ENCODE data around the gene JSRP1. TPM values are rescaled to one million over a fixed set of nuclear protein-coding genes. Genes with fewer than 3 reads are reported as not detected.
A peak's percentile ranks its signal among the peaks of the same experiment; 100 is the strongest.

JSRP1 gene
- total RNA-seq, 2 donors from 2014 or later = 0.64 to 1.3 TPM

- Histone ChIP-seq H3K4me1 (peaks cover 11% of the 10 kb centered on the region), H3K9me3 (no peaks in the 10 kb centered on the region), H3K9ac (ENCODE audit: low read depth in 2 of 2, low read length in 2 of 2) (peak overlapping the region; percentile 34 to 60), H3K4me3 (peak overlapping the region; percentile 25), H3K27ac (peak overlapping the region; percentile 22), H3K27me3 (peaks cover 34% of the 10 kb centered on the region), H3K36me3 (no peaks in the 10 kb centered on the region)
- no peak for TF ChIP-seq CTCF (IDR thresholded peaks at IDR 0.05)
- peak; percentile 25 for DNase-seq
- intact Hi-C loops (cut with DNase I) = no loop called here
Measured at GRCh38 chr19:2289714-2290435, 33.7 kb upstream of the JSRP1 start.

GRCh38 chr19:2288818-2289713, 32.8 kb upstream of the JSRP1 start:
- peak overlapping the region in 1 of 2 donors; percentile 34 for H3K9ac ChIP-seq (ENCODE audit: low read depth in 2 of 2, low read length in 2 of 2)
- H3K27me3 ChIP-seq = peaks cover 34% of the 10 kb centered on the region
- no peak overlapping the region for H3K4me3 ChIP-seq
- no peaks in the 10 kb centered on the region for H3K36me3 ChIP-seq
- H3K4me1 ChIP-seq = peaks cover 11% of the 10 kb centered on the region
- TF ChIP-seq CTCF (IDR thresholded peaks at IDR 0.05) = no peak
- no peaks in the 10 kb centered on the region for H3K9me3 ChIP-seq
- DNase-seq = no peak
- intact Hi-C loops (cut with DNase I) = no loop called here
- H3K27ac ChIP-seq = peak overlapping the region; percentile 22

- Histone ChIP-seq H3K4me1 (peaks cover 11% of the 10 kb centered on the region), H3K36me3 (no peaks in the 10 kb centered on the region), H3K9me3 (no peaks in the 10 kb centered on the region), H3K9ac (ENCODE audit: low read depth in 2 of 2, low read length in 2 of 2) (no peak overlapping the region), H3K27ac (no peak overlapping the region), H3K27me3 (peaks cover 34% of the 10 kb centered on the region), H3K4me3 (no peak overlapping the region)
- intact Hi-C loops (cut with DNase I) = no loop called here
- no peak for DNase-seq
- TF ChIP-seq CTCF (IDR thresholded peaks at IDR 0.05) = no peak
Measured at GRCh38 chr19:2288338-2288817, 32.2 kb upstream of the JSRP1 start.

GRCh38 chr19:2287585-2288337, 31.5 kb upstream of the JSRP1 start:
- Histone ChIP-seq H3K9ac (ENCODE audit: low read depth in 2 of 2, low read length in 2 of 2) (no peak overlapping the region), H3K27me3 (peaks cover 39% of the 10 kb centered on the region), H3K36me3 (no peaks in the 10 kb centered on the region), H3K4me1 (peaks cover 11% of the 10 kb centered on the region), H3K9me3 (no peaks in the 10 kb centered on the region), H3K27ac (no peak overlapping the region), H3K4me3 (no peak overlapping the region)
- TF ChIP-seq CTCF (IDR thresholded peaks at IDR 0.05) = no peak
- intact Hi-C loops (cut with DNase I) = no loop called here
- DNase-seq = no peak

All from colonic mucosa (tissue), 4 donors.